Loucy (cell line): Measurements from ENCODE around the gene CTNNA2.

Experiments
- H2AFZ ChIP-seq: fragments of 200-600 bp; sonication (generic); 2 replicates; pipeline ENCODE4 v1.6.0; 2016; ENCODE audit warnings: antibody characterized with exemption, mild to moderate bottlenecking, low read length, moderate library complexity
- H3F3A ChIP-seq: fragments of 200-600 bp; 2 replicates; pipeline ENCODE4 v1.6.0; 2016; ENCODE audit warnings: antibody characterized with exemption, low read depth, mild to moderate bottlenecking
- H3K27me3 ChIP-seq: fragments of 200-600 bp; sonication (generic); 2 replicates; pipeline ENCODE4 v1.6.1; 2014; ENCODE audit warnings: low read length, mild to moderate bottlenecking; ENCODE audit not compliant: insufficient read depth, poor library complexity, severe bottlenecking
- H3K36me3 ChIP-seq: fragments of 200-600 bp; sonication (generic); 2 replicates; pipeline ENCODE4 v1.6.1; 2016; ENCODE audit warnings: low read length; ENCODE audit not compliant: insufficient read depth
- H3K4me1 ChIP-seq: fragments of 200-600 bp; sonication (generic); 2 replicates; pipeline ENCODE4 v1.5.1; 2014; ENCODE audit warnings: low read length, mild to moderate bottlenecking; ENCODE audit not compliant: insufficient read depth, poor library complexity, severe bottlenecking
- H3K4me2 ChIP-seq: fragments of 200-600 bp; sonication (generic); 2 replicates; pipeline ENCODE4 v1.6.0; 2014; ENCODE audit warnings: antibody characterized with exemption, low read length, low read depth, mild to moderate bottlenecking; ENCODE audit not compliant: poor library complexity, severe bottlenecking
- H3K4me3 ChIP-seq: fragments of 200-600 bp; sonication (generic); 2 replicates; pipeline ENCODE4 v1.5.1; 2014; ENCODE audit warnings: low read length, mild to moderate bottlenecking, mixed read lengths; ENCODE audit not compliant: poor library complexity, severe bottlenecking
- H3K79me2 ChIP-seq: fragments of 200-600 bp; sonication (generic); 2 replicates; pipeline ENCODE4 v1.6.1; 2014; ENCODE audit warnings: low read length; ENCODE audit not compliant: insufficient read depth
- H3K9ac ChIP-seq: fragments of 200-600 bp; sonication (generic); 2 replicates; pipeline ENCODE4 v1.6.0; 2014; ENCODE audit warnings: mild to moderate bottlenecking, low read depth, low read length, moderate library complexity; ENCODE audit not compliant: poor library complexity, severe bottlenecking
- H3K9me2 ChIP-seq: fragments of 200-600 bp; sonication (generic); replicated peaks from 2 replicates; pipeline ENCODE4 v1.6.1; 2016; ENCODE audit warnings: low read depth, low read length, mixed read lengths
- H3K9me3 ChIP-seq: fragments of 200-600 bp; sonication (generic); 2 replicates; pipeline ENCODE4 v1.6.1; 2014; ENCODE audit warnings: mild to moderate bottlenecking, antibody characterized with exemption, low read length, low read depth; ENCODE audit not compliant: insufficient read depth
- H4K20me1 ChIP-seq: fragments of 200-600 bp; sonication (generic); 2 replicates; pipeline ENCODE4 v1.6.0; 2014; ENCODE audit warnings: antibody characterized with exemption, low read length, mild to moderate bottlenecking; ENCODE audit not compliant: insufficient read depth, poor library complexity, severe bottlenecking
- CTCF ChIP-seq: fragments of 200-600 bp; sonication (generic); conservative IDR thresholded peaks from 2 replicates; pipeline ENCODE4 v1.5.1; 2014; ENCODE audit warnings: mild to moderate bottlenecking, antibody characterized with exemption, low read length
- EZH2phosphoT487 ChIP-seq: fragments of 200-600 bp; IDR thresholded peaks from 2 replicates; pipeline ENCODE4 v1.6.1; 2018; ENCODE audit warnings: antibody characterized with exemption, mild to moderate bottlenecking, moderate library complexity, borderline replicate concordance

The CTNNA2 gene

GRCh38 chr2:80395251-80395650 is 882.4 kb downstream of the CTNNA2 start:
- TF ChIP-seq EZH2phosphoT487: no peak
- TF ChIP-seq CTCF: no peak

GRCh38 chr2:80396276-80396675 is 883.4 kb downstream of the CTNNA2 start:
- Histone ChIP-seq H4K20me1 (no peaks in the 10 kb centered on the region), H3K79me2 (no peaks in the 10 kb centered on the region), H3F3A (no peaks in the 10 kb centered on the region), H3K4me3 (no peak overlapping the region), H3K9ac (no peak overlapping the region), H3K36me3 (no peaks in the 10 kb centered on the region), H3K27me3 (no peaks in the 10 kb centered on the region), H3K9me2 (no peaks in the 10 kb centered on the region), H2AFZ (no peak overlapping the region), H3K4me2 (no peak overlapping the region), H3K4me1 (no peaks in the 10 kb centered on the region), H3K9me3 (no peaks in the 10 kb centered on the region)
- TF ChIP-seq EZH2phosphoT487 (no peak), CTCF (no peak)

More at GRCh38 chr2:80395251-80395650, 882.4 kb downstream of the CTNNA2 start:
- no peaks in the 10 kb centered on the region for H4K20me1 ChIP-seq
- H3K27me3 ChIP-seq: no peaks in the 10 kb centered on the region
- no peaks in the 10 kb centered on the region for H3K36me3 ChIP-seq
- no peaks in the 10 kb centered on the region for H3K4me1 ChIP-seq
- no peak overlapping the region for H3K4me2 ChIP-seq
- no peak overlapping the region for H3K9ac ChIP-seq
- H3K79me2 ChIP-seq: no peaks in the 10 kb centered on the region
- H2AFZ ChIP-seq: no peak overlapping the region
- no peak overlapping the region for H3K4me3 ChIP-seq
- no peaks in the 10 kb centered on the region for H3F3A ChIP-seq
- H3K9me3 ChIP-seq: no peaks in the 10 kb centered on the region
- no peaks in the 10 kb centered on the region for H3K9me2 ChIP-seq

- Histone ChIP-seq H3K27me3 (no peaks in the 10 kb centered on the region), H3K4me1 (no peaks in the 10 kb centered on the region), H3K9ac (no peak overlapping the region), H3K79me2 (no peaks in the 10 kb centered on the region), H3K9me2 (no peaks in the 10 kb centered on the region), H3K4me3 (no peak overlapping the region), H3F3A (no peaks in the 10 kb centered on the region), H2AFZ (no peak overlapping the region), H4K20me1 (no peaks in the 10 kb centered on the region), H3K9me3 (no peaks in the 10 kb centered on the region), H3K4me2 (no peak overlapping the region), H3K36me3 (no peaks in the 10 kb centered on the region)
- TF ChIP-seq CTCF: no peak
- no peak for TF ChIP-seq EZH2phosphoT487
Measured at GRCh38 chr2:80403081-80403480, 890.2 kb downstream of the CTNNA2 start.
